ENCODE results near the gene NREP. TPM values are rescaled to one million over a fixed set of nuclear protein-coding genes. Genes with fewer than 3 reads are reported as not detected.

The NREP gene
- total and polyA plus RNA-seq, 2 experiments from 2014 or later: 177 to 263 TPM

DNA sequence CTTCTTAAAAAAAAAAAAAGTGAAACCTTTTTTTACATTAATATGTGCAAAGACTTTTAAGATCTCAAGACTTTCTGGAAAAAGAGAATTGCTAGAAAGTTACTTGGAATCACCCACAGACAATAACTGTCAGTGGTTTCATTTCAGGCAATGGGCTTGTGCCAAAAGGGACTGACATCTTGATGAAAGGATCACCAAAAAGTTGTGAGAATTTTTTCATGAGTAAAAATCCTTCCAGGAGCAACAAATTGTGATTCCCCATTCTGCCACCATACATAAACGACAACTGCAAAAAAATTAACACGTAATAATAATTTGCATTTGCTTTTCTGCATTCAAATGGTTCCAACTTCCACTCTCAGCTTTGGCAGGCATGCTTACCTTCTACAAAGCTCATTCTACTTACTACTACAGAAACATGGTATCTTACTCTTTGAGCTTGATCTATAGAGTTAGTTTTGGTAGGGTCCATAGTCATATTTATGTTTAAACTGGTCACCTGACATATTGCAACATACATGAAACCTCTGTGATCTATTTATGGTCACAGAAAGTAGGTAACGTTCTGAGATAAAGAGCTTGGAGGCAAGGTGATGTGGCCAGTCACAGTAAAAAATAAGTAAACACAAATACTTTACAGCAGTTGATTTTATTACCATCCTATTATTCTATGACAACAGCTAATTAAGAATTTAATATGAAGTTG is 3.0 kb downstream of the NREP start:
- H3K36me3 ChIP-seq (replicated peaks; ENCODE audit: insufficient read depth, low read depth): no peaks in the 10 kb centered on the region
- no peak overlapping the region for H2AFZ ChIP-seq
- TF ChIP-seq, protein P1, sequence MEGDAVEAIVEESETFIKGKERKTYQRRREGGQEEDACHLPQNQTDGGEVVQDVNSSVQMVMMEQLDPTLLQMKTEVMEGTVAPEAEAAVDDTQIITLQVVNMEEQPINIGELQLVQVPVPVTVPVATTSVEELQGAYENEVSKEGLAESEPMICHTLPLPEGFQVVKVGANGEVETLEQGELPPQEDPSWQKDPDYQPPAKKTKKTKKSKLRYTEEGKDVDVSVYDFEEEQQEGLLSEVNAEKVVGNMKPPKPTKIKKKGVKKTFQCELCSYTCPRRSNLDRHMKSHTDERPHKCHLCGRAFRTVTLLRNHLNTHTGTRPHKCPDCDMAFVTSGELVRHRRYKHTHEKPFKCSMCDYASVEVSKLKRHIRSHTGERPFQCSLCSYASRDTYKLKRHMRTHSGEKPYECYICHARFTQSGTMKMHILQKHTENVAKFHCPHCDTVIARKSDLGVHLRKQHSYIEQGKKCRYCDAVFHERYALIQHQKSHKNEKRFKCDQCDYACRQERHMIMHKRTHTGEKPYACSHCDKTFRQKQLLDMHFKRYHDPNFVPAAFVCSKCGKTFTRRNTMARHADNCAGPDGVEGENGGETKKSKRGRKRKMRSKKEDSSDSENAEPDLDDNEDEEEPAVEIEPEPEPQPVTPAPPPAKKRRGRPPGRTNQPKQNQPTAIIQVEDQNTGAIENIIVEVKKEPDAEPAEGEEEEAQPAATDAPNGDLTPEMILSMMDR (IDR thresholded peaks at IDR 0.05; ENCODE audit: poor library complexity): no peak
- TF ChIP-seq EZH2 (IDR thresholded peaks at IDR 0.05; ENCODE audit: borderline replicate concordance) (no peak), EZH2phosphoT487 (IDR thresholded peaks at IDR 0.05; ENCODE audit: low read depth, severe bottlenecking, unreplicated experiment) (no peak)
- no peaks in the 10 kb centered on the region for H3K27me3 ChIP-seq
- no peak overlapping the region for H3K27ac ChIP-seq
- H3K4me3 ChIP-seq: no peak overlapping the region
- WGBS (ENCODE audit: low lambda C conversion rate, missing lambda C conversion rate): 70% methylated on average over 3 of the region's 3 CpGs
- no peaks in the 10 kb centered on the region for H3K9me3 ChIP-seq (ENCODE audit: low read depth)
- no peaks in the 10 kb centered on the region for H4K20me1 ChIP-seq (ENCODE audit: insufficient read depth, poor library complexity, severe bottlenecking)
- no peaks in the 10 kb centered on the region for H3K9me2 ChIP-seq (replicated peaks; ENCODE audit: insufficient read depth)
- H3K79me2 ChIP-seq: peaks cover 76% of the 10 kb centered on the region
- peak overlapping the region; percentile 76 for H3K4me2 ChIP-seq
- no peak for DNase-seq (ENCODE audit: low spot score)
- H3K4me1 ChIP-seq (ENCODE audit: insufficient read depth): peaks cover 14% of the 10 kb centered on the region

DNA sequence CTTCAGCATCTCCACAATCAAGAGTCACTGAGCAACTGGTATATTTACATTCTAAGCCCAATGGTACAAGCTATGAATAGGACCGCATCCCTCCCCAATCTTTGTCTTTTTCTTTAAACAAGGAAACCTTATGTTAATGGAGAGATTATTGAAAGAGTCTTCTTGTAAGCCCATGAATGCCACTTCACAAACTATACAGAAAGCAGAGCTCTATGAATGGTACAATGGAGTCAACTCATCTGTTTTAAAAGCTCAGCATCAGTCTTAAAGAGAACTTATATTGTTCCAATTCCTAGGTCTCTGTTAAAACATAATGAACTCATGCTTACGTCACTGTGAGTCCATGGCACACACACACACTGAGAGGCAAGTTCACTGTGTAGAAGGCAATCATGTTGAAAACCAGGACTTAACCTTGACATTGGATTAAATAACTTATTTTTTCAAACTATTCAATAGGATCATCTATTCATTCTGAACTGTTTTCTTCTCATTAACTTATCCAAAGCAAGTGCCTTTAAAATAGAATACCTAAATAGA is 4.5 kb downstream of the NREP start:
- TF ChIP-seq, protein P1 (IDR thresholded peaks at IDR 0.05; ENCODE audit: poor library complexity): no peak
- no peak for TF ChIP-seq EZH2phosphoT487 (IDR thresholded peaks at IDR 0.05; ENCODE audit: low read depth, severe bottlenecking, unreplicated experiment)
- TF ChIP-seq EZH2 (IDR thresholded peaks at IDR 0.05; ENCODE audit: borderline replicate concordance): no peak
- Histone ChIP-seq H3K4me2 (peak overlapping the region; percentile 76), H3K27me3 (no peaks in the 10 kb centered on the region), H3K36me3 (replicated peaks; ENCODE audit: insufficient read depth, low read depth) (no peaks in the 10 kb centered on the region), H3K27ac (no peak overlapping the region), H2AFZ (no peak overlapping the region), H3K4me1 (ENCODE audit: insufficient read depth) (peaks cover 5% of the 10 kb centered on the region), H4K20me1 (ENCODE audit: insufficient read depth, poor library complexity, severe bottlenecking) (no peaks in the 10 kb centered on the region), H3K79me2 (peaks cover 89% of the 10 kb centered on the region), H3K9me3 (ENCODE audit: low read depth) (no peaks in the 10 kb centered on the region), H3K9me2 (replicated peaks; ENCODE audit: insufficient read depth) (no peaks in the 10 kb centered on the region), H3K4me3 (no peak overlapping the region)
- WGBS (ENCODE audit: low lambda C conversion rate, missing lambda C conversion rate): 96% methylated on average over 2 of the region's 2 CpGs
- no peak for DNase-seq (ENCODE audit: low spot score)

DNA sequence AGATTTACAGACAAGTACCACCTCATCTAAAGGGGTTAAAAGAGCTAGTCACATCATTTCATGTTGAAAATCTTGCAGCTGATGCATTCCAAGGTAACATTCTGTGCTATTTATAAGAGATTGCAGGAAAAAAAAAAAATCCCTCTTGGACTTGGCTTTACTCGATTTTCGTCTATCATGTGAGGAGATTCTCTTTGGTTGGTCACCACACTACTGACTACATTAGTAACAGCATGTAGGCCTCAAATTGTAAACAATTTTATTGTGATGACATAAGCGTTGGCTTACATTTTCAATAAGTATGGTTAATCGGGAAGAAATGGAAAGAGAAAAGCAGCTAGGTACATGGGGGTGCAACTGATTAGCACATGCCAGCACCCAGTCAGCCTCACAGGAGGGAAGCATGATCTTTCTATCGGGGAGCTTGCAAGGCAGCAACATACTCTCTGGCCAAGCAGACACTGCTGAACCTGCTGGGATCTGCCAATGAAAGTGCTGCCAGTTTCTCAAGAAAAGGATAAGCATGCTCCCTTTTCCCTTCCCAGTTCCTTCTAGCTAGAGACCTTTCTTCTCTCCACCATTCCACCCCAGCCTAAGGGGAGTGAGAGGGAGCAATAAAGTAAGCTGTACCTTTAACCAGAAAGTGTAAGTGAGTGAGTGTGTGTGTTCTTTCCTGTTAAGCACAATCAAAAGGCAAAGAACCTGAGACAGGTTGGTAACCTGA is 7.5 kb downstream of the NREP start:
- Histone ChIP-seq H3K4me3 (no peak overlapping the region), H4K20me1 (ENCODE audit: insufficient read depth, poor library complexity, severe bottlenecking) (no peaks in the 10 kb centered on the region), H3K27me3 (no peaks in the 10 kb centered on the region), H3K79me2 (peaks cover 93% of the 10 kb centered on the region), H3K4me1 (ENCODE audit: insufficient read depth) (peaks cover 9% of the 10 kb centered on the region), H3K27ac (no peak overlapping the region), H3K36me3 (replicated peaks; ENCODE audit: insufficient read depth, low read depth) (no peaks in the 10 kb centered on the region), H3K9me3 (ENCODE audit: low read depth) (no peaks in the 10 kb centered on the region), H3K4me2 (no peak overlapping the region), H2AFZ (no peak overlapping the region), H3K9me2 (replicated peaks; ENCODE audit: insufficient read depth) (no peaks in the 10 kb centered on the region)
- DNase-seq (ENCODE audit: low spot score): no peak
- TF ChIP-seq, protein P1 (IDR thresholded peaks at IDR 0.05; ENCODE audit: poor library complexity): no peak
- TF ChIP-seq EZH2 (IDR thresholded peaks at IDR 0.05; ENCODE audit: borderline replicate concordance) (no peak), EZH2phosphoT487 (IDR thresholded peaks at IDR 0.05; ENCODE audit: low read depth, severe bottlenecking, unreplicated experiment) (no peak)
- 88% methylated on average over 5 of the region's 5 CpGs for WGBS (ENCODE audit: low lambda C conversion rate, missing lambda C conversion rate)
